ENCODE data around the gene SLF2.

Gene SLF2

DNA sequence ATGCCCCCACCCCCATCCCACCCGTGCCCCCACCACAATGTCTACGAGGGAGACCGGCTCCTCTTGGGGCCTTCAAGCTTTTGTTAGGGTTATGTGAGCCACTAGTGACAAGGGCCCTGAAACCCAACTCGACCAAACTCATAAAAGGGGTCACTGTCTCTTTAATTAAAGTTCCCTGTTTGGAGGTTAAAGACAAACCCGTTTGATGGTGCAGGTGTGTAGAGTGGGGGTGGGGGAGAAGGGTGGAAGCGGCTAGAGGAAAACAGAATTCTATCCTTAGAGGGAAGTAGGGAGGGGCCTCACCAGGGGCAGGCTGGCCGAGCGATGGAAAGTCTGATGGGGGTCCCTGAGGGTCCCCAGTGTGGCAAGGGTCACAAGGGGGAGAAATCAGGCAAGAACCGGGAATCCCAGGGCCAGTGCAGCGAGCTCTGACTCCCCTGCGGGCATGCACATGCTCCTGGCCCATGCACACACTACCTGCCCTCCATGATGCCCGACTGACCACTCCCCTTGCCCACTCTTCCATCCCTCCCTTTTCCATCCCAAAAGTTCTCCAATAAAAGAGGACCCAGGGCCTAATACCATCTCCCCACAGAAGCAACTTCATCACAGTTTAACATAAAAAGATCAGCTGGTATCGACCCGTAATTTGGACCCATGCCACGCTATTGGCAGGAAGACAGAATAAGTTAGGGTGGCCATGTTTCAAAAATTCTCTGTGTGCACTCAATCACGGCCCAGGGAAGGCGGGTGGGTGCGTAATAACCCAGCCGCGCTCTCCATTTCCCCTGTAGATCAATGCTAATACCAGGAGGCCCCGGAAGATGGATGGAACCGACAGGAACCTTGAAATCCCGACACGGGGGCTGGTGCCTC lies 35.9 kb upstream of the SLF2 start:
- TF ChIP-seq CTCF (IDR thresholded peaks at IDR 0.05) = no peak

GRCh38 chr10:100877461-100877850 lies 35.3 kb upstream of the SLF2 start:
- no peak for TF ChIP-seq CTCF (IDR thresholded peaks at IDR 0.05)

GRCh38 chr10:100878291-100878910 lies 34.4 kb upstream of the SLF2 start:
- TF ChIP-seq CTCF (IDR thresholded peaks at IDR 0.05) = peak; percentile 48; the same call in 1 of the 2 replicates

GRCh38 chr10:100879741-100880360 lies 32.9 kb upstream of the SLF2 start:
- TF ChIP-seq CTCF (IDR thresholded peaks at IDR 0.05) = no peak

DNA sequence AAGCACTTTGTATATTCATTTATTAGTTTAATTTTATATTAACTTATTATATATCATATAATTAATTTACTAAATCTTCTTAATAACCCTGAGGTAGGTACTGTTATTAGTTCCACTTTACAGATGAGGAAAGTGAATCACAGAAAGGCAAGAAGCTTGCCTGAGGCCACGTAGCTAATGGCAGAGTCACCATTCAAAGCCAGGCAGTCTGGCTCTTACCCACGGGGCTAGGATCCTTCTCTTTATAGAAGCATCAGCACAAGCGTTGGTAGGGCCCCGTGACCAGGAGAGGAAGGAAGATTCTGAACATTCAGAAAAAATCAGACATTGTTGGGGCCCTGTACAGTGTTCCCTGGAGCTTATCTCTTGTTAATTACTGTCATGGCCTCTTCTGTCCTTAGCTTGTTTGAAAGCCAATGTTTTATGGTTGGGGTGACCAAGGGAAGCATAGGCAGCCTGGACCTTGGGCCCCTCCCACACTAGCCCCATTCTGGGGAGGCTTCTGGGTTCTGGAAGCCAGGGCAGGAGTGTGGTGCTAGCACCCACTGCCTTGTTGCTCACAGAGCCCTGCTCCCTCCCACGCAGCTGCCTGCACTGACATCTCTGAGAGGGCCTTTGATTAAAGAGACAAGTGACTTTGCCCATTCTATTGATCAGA lies 31.1 kb upstream of the SLF2 start:
- TF ChIP-seq CTCF (IDR thresholded peaks at IDR 0.05) = no peak

GRCh38 chr10:100882252-100882651 lies 30.5 kb upstream of the SLF2 start:
- no peak for TF ChIP-seq CTCF (IDR thresholded peaks at IDR 0.05)

- no peak for TF ChIP-seq CTCF (IDR thresholded peaks at IDR 0.05)
Measured at GRCh38 chr10:100882671-100883311, 30.0 kb upstream of the SLF2 start.

Data from LNCAP (cell line).